ENCODE data around the gene GFM1. TPM values are rescaled to one million over a fixed set of nuclear protein-coding genes. Genes with fewer than 3 reads are reported as not detected.

GFM1 gene
- total and polyA plus RNA-seq, 2 of the 13 experiments (the other 11 are each of a cell fraction or from before 2014, with no cell fraction given) = 10.5 to 59.0 TPM

DNA sequence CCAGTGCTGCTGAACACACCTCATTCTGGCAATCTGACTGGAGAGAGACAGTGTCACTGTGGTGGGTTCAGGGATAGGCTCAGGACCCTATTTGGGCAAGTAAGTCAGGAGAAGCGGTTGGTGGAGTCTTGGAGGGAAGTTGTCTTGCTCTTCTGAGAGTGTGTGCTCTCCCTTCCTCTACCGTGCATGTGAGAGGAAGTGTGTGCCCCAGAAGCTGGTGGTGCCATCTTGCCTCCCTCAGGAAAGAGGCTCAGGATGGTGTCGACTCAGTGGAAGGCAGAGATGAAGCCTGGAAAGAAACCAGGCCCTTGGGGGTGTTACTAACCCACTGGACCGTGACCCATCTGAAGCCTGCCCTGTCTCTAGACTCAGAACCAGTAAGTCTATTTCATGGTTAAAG is 94.8 kb downstream of the GFM1 start (continued):
- TF ChIP-seq, protein P1, sequence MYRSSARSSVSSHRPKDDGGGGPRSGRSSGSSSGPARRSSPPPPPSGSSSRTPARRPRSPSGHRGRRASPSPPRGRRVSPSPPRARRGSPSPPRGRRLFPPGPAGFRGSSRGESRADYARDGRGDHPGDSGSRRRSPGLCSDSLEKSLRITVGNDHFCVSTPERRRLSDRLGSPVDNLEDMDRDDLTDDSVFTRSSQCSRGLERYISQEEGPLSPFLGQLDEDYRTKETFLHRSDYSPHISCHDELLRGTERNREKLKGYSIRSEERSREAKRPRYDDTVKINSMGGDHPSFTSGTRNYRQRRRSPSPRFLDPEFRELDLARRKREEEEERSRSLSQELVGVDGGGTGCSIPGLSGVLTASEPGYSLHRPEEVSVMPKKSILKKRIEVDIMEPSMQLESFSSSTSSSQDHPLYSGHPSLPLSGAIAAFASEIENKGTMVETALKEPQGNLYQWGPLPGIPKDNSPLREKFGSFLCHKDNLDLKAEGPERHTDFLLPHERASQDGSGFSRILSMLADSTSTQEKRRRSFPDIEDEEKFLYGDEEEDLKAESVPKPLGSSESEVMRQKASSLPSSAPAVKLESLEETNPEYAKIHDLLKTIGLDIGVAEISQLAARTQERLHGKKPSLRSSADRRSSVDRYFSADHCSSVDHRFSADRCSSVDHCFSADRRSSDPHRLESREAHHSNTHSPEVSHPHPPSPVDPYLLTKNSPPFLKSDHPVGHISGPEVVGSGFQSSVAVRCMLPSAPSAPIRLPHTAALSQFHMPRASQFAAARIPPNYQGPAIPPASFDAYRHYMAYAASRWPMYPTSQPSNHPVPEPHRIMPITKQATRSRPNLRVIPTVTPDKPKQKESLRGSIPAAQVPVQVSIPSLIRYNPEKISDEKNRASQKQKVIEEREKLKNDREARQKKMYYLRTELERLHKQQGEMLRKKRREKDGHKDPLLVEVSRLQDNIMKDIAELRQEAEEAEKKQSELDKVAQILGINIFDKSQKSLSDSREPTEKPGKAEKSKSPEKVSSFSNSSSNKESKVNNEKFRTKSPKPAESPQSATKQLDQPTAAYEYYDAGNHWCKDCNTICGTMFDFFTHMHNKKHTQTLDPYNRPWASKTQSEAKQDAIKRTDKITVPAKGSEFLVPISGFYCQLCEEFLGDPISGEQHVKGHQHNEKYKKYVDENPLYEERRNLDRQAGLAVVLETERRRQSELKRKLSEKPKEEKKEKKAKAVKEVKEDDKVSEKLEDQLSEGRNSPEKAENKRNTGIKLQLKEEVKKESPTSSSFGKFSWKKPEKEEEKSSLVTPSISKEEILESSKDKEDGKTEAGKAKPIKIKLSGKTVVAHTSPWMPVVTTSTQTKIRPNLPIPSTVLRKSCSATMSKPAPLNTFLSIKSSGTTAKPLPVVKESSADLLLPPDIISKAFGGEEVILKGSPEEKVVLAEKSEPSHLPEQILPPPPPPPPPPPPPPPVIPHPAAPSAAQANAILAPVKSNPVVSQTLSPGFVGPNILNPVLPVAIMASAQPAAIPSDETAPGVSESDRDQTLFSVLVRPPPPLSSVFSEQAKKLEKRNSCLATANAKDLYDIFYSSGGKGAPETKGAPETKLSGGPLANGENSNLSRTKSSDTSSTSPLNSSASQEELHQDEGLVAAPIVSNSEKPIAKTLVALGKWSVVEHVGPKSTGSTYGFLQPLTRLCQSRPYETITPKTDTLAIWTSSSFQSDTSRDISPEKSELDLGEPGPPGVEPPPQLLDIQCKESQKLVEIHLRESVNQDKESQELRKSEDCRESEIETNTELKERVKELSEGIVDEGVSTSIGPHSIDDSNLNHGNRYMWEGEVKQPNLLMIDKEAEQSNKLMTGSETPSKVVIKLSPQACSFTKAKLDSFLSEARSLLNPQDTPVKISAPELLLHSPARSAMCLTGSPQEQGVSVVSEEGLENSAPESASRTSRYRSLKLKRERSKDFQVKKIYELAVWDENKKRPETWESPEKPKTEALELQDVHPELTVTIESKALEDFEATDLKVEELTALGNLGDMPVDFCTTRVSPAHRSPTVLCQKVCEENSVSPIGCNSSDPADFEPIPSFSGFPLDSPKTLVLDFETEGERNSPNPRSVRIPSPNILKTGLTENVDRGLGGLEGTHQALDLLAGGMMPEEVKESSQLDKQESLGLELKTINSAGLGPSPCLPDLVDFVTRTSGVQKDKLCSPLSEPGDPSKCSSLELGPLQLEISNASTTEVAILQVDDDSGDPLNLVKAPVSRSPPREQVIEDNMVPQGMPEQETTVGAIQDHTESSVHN (CRISPR knock-in tag; IDR thresholded peaks at IDR 0.05) = no peak
- TF ChIP-seq ZNF143 (CRISPR knock-in tag; IDR thresholded peaks at IDR 0.05) = no peak
- no peak for TF ChIP-seq ZBTB34 (CRISPR knock-in tag; IDR thresholded peaks at IDR 0.05)
- TF ChIP-seq HNRNPH1 (optimal IDR thresholded peaks at IDR 0.05; ENCODE audit: low read depth, low read length) = no peak
- TF ChIP-seq AKAP8 (CRISPR knock-in tag; IDR thresholded peaks at IDR 0.05) = no peak
- TF ChIP-seq ZSCAN20 (CRISPR knock-in tag; IDR thresholded peaks at IDR 0.05; ENCODE audit: borderline replicate concordance) = no peak
- TF ChIP-seq ZSCAN9 (CRISPR knock-in tag; IDR thresholded peaks at IDR 0.05; ENCODE audit: borderline replicate concordance) = no peak
